ENCODE results near the gene SHB.
"Not testable (repeated sequence)": the region's sequence is repeated elsewhere in the genome, so short reads cannot be mapped to it uniquely, and the experiment has no call there.

Gene SHB

DNA sequence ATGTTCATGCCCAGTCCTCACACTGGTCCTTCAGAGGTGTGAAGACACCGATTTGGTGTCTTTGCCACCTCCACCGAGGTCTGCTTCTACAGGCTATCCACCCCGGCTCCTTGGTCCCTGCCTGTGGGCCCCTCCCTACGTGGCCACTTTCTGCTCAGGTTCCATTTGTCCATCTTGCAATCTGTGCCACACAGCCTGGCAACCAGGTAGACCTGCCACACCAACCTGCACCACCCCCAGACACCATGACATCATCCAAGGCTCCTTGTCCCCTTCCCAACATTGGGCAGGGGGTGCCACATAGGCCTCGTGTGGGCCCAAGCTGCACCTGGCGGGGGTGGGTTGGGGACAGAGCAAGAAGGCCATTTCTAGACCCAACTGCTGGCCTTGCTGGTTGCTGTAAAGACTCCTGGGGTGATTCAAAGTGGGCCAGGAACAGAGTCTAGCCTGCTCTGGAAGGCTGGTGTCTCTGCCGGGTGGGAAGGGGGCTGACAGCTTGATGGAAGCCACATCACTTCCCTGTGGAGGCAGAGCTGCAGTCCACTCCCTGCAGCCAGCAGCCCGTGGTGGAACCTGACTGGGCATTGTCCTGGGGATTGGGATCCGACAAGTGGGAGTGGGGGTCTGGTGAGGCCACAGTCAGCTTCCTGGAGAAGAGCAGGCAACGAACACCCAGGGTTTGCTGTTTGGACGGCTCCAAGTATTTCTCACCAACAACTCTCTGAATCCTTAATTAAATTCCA, 99.3 kb downstream of the SHB start:
- ChIA-PET CTCF (no interaction called here), POLR2A (no interaction called here)
- no peak for DNase-seq (ENCODE audit: extremely low spot score)
- no peak for TF ChIP-seq HDGF (IDR thresholded peaks at IDR 0.05; ENCODE audit: borderline replicate concordance)
- TF ChIP-seq, protein P1, sequence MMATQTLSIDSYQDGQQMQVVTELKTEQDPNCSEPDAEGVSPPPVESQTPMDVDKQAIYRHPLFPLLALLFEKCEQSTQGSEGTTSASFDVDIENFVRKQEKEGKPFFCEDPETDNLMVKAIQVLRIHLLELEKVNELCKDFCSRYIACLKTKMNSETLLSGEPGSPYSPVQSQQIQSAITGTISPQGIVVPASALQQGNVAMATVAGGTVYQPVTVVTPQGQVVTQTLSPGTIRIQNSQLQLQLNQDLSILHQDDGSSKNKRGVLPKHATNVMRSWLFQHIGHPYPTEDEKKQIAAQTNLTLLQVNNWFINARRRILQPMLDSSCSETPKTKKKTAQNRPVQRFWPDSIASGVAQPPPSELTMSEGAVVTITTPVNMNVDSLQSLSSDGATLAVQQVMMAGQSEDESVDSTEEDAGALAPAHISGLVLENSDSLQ (IDR thresholded peaks at IDR 0.05): no peak
- no peak for TF ChIP-seq FOXA1 (IDR thresholded peaks at IDR 0.05)
- TF ChIP-seq ELF4 (IDR thresholded peaks at IDR 0.05): no peak
- no peak for TF ChIP-seq TARDBP (IDR thresholded peaks at IDR 0.05)
- TF ChIP-seq FOXK2 (IDR thresholded peaks at IDR 0.05): no peak
- no peak for TF ChIP-seq SUZ12 (IDR thresholded peaks at IDR 0.05)
- TF ChIP-seq BHLHE40 (IDR thresholded peaks at IDR 0.05; ENCODE audit: borderline replicate concordance): no peak
- TF ChIP-seq LEF1 (IDR thresholded peaks at IDR 0.05; ENCODE audit: borderline replicate concordance): no peak
- TF ChIP-seq NFRKB (IDR thresholded peaks at IDR 0.05): no peak
- TF ChIP-seq FOXM1 (IDR thresholded peaks at IDR 0.05; ENCODE audit: borderline replicate concordance): no peak
- TF ChIP-seq SP1 (IDR thresholded peaks at IDR 0.05): no peak
- TF ChIP-seq CTBP1 (IDR thresholded peaks at IDR 0.05; ENCODE audit: borderline replicate concordance): no peak
- TF ChIP-seq ARNT (IDR thresholded peaks at IDR 0.05): no peak
- no peak for TF ChIP-seq L3MBTL2 (conservative IDR thresholded peaks at IDR 0.05)
- TF ChIP-seq ZNF384 (IDR thresholded peaks at IDR 0.05): no peak

DNA sequence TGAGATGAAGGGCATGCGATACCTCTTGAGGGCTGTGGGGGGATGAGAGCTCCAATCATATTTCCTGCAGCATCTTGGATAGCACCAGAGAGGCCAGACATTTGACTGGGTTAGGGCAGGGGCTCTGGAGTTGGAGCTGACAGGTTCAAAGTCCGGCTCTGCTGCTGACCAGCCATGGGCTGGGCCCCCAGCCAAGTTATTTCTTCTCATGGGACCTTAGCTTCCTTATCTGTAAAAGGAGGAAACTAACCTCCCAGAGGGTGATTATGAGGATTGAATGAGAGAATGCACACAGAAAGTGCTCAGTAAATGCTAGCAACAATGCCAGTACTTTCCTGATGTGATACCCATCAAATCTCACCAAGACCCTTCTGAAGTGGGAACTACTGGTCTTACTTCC, 99.9 kb downstream of the SHB start:
- ChIA-PET CTCF (no interaction called here), POLR2A (no interaction called here)
- DNase-seq (ENCODE audit: extremely low spot score): no peak
- TF ChIP-seq FOXA1 (IDR thresholded peaks at IDR 0.05): no peak
- TF ChIP-seq ARNT (IDR thresholded peaks at IDR 0.05): no peak
- no peak for TF ChIP-seq FOXK2 (IDR thresholded peaks at IDR 0.05)
- TF ChIP-seq SUZ12 (IDR thresholded peaks at IDR 0.05): no peak
- TF ChIP-seq CTBP1 (IDR thresholded peaks at IDR 0.05; ENCODE audit: borderline replicate concordance): no peak
- no peak for TF ChIP-seq ELF4 (IDR thresholded peaks at IDR 0.05)
- no peak for TF ChIP-seq TARDBP (IDR thresholded peaks at IDR 0.05)
- no peak for TF ChIP-seq ZNF384 (IDR thresholded peaks at IDR 0.05)

DNA sequence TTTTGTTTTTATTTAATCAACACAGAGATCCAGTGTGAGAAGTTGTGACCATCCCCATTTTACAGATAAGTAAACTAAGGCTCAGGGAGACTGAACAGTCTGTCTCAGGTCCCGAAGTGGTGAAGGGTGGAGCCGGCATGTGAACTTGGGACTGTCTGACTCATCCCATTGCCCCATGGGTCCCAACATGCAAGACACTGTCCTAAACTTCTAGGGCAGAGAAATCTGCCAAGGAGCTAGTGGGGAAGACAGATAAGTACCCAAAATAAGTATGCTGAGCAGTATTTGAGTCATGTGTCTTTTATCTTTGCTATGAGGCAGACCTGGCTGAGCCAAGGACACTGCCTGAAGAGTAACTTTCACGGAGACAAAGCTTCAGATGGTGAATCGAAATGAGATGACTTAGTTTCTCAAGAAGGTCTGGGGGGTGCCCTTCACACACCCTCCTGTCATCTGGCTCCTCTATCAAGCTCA, 100.8 kb downstream of the SHB start:
- DNase-seq (ENCODE audit: extremely low spot score): no peak
- ChIA-PET POLR2A (no interaction called here), CTCF (no interaction called here)
- TF ChIP-seq CTBP1 (IDR thresholded peaks at IDR 0.05; ENCODE audit: borderline replicate concordance) (no peak), NFRKB (IDR thresholded peaks at IDR 0.05) (no peak), BHLHE40 (IDR thresholded peaks at IDR 0.05; ENCODE audit: borderline replicate concordance) (no peak), TARDBP (IDR thresholded peaks at IDR 0.05) (no peak), HDGF (IDR thresholded peaks at IDR 0.05; ENCODE audit: borderline replicate concordance) (no peak), LEF1 (IDR thresholded peaks at IDR 0.05; ENCODE audit: borderline replicate concordance) (no peak), SUZ12 (IDR thresholded peaks at IDR 0.05) (no peak)

DNA sequence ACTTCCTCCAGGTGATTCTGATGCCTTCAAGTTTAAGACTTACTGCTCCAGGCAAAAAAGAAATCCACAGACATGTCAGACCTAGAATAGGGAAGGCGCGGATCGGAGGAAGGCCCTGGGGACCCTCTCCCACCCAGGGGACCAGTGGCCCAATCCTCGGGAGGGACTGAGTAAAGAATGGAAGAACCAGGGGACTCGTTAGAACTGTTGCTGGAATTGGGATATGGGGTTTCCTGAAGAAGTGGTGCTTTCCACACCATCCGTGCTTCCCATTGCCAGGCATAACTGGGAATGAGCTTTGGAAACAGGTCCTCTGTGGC, 101.3 kb downstream of the SHB start:
- ChIA-PET POLR2A (no interaction called here), CTCF (no interaction called here)
- DNase-seq (ENCODE audit: extremely low spot score): no peak
- TF ChIP-seq FOXK2 (IDR thresholded peaks at IDR 0.05) (no peak), SUZ12 (IDR thresholded peaks at IDR 0.05) (no peak), HDGF (IDR thresholded peaks at IDR 0.05; ENCODE audit: borderline replicate concordance) (no peak), LEF1 (IDR thresholded peaks at IDR 0.05; ENCODE audit: borderline replicate concordance) (no peak), ELF4 (IDR thresholded peaks at IDR 0.05) (no peak), FOXM1 (IDR thresholded peaks at IDR 0.05; ENCODE audit: borderline replicate concordance) (no peak), ZNF384 (IDR thresholded peaks at IDR 0.05) (no peak), TARDBP (IDR thresholded peaks at IDR 0.05) (no peak)

DNA sequence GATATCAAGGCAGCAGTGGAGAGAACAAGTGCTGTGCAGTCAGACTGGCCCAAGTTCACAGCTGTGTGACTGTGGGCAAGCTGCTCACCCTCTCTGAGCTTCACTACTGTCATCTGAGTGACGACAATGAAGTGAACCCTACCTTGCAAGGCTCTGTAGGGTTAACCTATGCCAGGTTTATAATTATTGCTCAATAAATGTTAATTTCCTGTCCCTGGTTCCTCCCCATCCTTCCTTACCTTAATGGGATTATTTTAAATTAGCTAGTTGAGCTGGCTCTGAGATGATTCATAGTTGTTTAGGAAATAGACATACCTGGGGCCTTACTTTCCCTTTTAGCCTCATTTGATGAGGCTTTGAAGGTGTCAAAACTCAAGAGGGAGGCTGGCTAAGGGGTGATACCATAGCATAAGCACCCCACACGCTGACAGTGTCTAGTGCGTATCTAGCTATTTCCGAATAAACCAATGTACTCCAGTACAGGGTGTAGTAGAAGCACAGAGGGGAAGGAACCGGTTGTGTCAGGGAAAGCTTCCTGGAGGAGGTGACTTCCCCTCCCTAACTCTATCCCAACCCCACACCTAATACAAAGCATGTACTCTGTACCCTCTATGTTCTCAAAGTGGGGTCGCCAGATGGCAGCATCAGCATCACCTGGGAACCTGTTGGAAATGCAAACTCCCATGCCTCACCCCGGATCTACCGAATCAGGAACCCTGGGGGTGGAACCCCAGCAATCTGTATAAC, 101.8 kb downstream of the SHB start:
- TF ChIP-seq FOXM1 (IDR thresholded peaks at IDR 0.05; ENCODE audit: borderline replicate concordance) (no peak), BHLHE40 (IDR thresholded peaks at IDR 0.05; ENCODE audit: borderline replicate concordance) (no peak), FOXA1 (IDR thresholded peaks at IDR 0.05) (no peak), SUZ12 (IDR thresholded peaks at IDR 0.05) (no peak), LEF1 (IDR thresholded peaks at IDR 0.05; ENCODE audit: borderline replicate concordance) (no peak), CTBP1 (IDR thresholded peaks at IDR 0.05; ENCODE audit: borderline replicate concordance) (no peak), ARNT (IDR thresholded peaks at IDR 0.05) (no peak)
- TF ChIP-seq, protein P1 (IDR thresholded peaks at IDR 0.05): no peak
- no peak for DNase-seq (ENCODE audit: extremely low spot score)
- ChIA-PET POLR2A (no interaction called here), CTCF (no interaction called here)

DNA sequence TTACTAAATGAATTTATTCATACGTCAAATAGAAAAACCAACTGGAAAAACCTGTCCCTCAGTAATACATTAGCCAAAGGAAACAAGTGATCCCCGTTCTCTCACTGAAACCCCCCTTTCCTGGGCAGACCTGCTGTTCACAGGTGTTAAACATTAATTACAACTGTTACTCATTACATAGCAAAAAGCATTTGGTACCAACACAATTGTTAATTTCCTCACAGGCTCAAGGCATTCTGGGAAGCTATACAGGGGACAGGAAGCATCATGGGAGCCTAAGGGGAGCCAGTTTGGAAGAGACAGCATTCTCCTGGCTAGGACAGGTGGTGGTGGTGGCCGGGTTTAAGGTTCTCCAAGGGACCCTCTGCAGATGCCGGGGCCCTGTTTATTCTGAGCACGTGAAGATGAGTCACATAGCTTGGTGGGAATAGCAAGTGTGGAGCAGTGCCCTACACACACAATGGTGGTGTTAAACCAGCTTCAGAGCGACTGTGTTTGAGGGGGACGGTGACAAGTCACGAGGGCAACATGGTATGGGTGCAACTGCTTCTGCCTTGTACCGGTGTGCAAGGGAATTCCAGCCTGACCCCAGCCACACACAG, 102.5 kb downstream of the SHB start:
- TF ChIP-seq FOXM1 (IDR thresholded peaks at IDR 0.05; ENCODE audit: borderline replicate concordance): no peak
- no peak for TF ChIP-seq ELF4 (IDR thresholded peaks at IDR 0.05)
- no peak for TF ChIP-seq TARDBP (IDR thresholded peaks at IDR 0.05)
- TF ChIP-seq, protein P1 (IDR thresholded peaks at IDR 0.05): no peak
- TF ChIP-seq L3MBTL2 (conservative IDR thresholded peaks at IDR 0.05): no peak
- TF ChIP-seq ZNF384 (IDR thresholded peaks at IDR 0.05): no peak
- TF ChIP-seq SP1 (IDR thresholded peaks at IDR 0.05): no peak
- TF ChIP-seq LEF1 (IDR thresholded peaks at IDR 0.05; ENCODE audit: borderline replicate concordance): no peak
- no peak for TF ChIP-seq SUZ12 (IDR thresholded peaks at IDR 0.05)
- TF ChIP-seq FOXA1 (IDR thresholded peaks at IDR 0.05): no peak
- no peak for TF ChIP-seq FOXK2 (IDR thresholded peaks at IDR 0.05)
- no peak for TF ChIP-seq BHLHE40 (IDR thresholded peaks at IDR 0.05; ENCODE audit: borderline replicate concordance)
- no peak for TF ChIP-seq ARNT (IDR thresholded peaks at IDR 0.05)
- no peak for TF ChIP-seq CTBP1 (IDR thresholded peaks at IDR 0.05; ENCODE audit: borderline replicate concordance)
- no peak for TF ChIP-seq NFRKB (IDR thresholded peaks at IDR 0.05)
- no peak for TF ChIP-seq HDGF (IDR thresholded peaks at IDR 0.05; ENCODE audit: borderline replicate concordance)
- no peak for DNase-seq (ENCODE audit: extremely low spot score)
- ChIA-PET POLR2A (no interaction called here), CTCF (no interaction called here)

DNA sequence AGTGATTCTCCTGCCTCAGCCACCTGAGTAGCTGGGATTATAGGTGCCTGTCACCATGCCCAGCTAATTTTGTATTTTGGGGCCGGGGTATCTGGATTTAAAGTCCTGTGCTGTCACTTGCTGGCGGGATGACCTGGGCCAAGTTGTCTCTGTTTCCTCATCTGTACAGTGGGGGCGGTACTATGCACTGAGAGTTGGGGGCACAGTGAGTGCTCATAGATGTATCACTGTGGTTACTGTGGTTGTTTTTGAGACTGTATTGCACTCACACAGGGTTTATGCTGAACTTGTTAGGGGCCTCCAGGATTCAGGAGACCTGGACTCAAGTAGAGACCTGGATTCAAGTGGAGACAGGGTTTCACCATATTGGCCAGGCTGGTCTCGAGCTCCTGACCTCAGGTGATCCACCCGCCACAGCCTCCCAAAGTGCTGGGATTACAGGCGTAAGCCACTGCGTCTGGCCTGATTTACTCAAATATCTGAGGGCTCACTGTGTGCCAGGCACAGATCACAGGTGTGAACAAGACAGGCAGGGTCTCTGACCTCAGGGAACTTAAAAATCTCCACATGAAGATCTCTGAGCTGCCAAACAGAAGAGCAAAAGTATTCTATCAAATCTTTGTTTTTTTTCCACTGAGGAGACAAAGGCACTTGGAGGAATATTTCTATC, 103.2 kb downstream of the SHB start:
- DNase-seq (ENCODE audit: extremely low spot score); CTCF ChIA-PET; POLR2A ChIA-PET: not testable (repeated sequence)
